HuH-7.5 (cell line): Measurements from ENCODE around the gene CAPG.
"Not testable (repeated sequence)": the region's sequence is repeated elsewhere in the genome, so short reads cannot be mapped to it uniquely, and the experiment has no call there.

Experiments used
- DNase-seq: peaks from one replicate; pipeline ENCODE4 v3.0.0; 2011; ENCODE audit warnings: low spot score

Gene CAPG

GRCh38 chr2:85396531-85397470 is 13.4 kb downstream of the CAPG start:
- no peak for DNase-seq

GRCh38 chr2:85395912-85396475 is 14.2 kb downstream of the CAPG start:
- no peak for DNase-seq

- DNase-seq = no peak
Measured at GRCh38 chr2:85394976-85395375, 15.2 kb downstream of the CAPG start.

- DNase-seq = no peak
Measured at GRCh38 chr2:85394261-85394681, 15.9 kb downstream of the CAPG start.

GRCh38 chr2:85393836-85394235 is 16.3 kb downstream of the CAPG start:
- DNase-seq = no peak

- peak; percentile 62 for DNase-seq
Measured at GRCh38 chr2:85390941-85391669, 19.1 kb downstream of the CAPG start.

- no peak for DNase-seq
Measured at GRCh38 chr2:85388878-85389538, 21.2 kb downstream of the CAPG start.

- no peak for DNase-seq
Measured at GRCh38 chr2:85387754-85388153, 22.4 kb downstream of the CAPG start.

- DNase-seq = no peak
Measured at GRCh38 chr2:85385746-85386145, 24.4 kb downstream of the CAPG start.

- no peak for DNase-seq
Measured at GRCh38 chr2:85383850-85384249, 26.3 kb downstream of the CAPG start.

GRCh38 chr2:85383151-85383550 is 27.0 kb downstream of the CAPG start:
- not testable (repeated sequence) for DNase-seq

- no peak for DNase-seq
Measured at GRCh38 chr2:85380048-85380447, 30.1 kb downstream of the CAPG start.

- DNase-seq = no peak
Measured at GRCh38 chr2:85378257-85378656, 31.9 kb downstream of the CAPG start.

- DNase-seq = no peak
Measured at GRCh38 chr2:85377083-85377482, 33.1 kb downstream of the CAPG start.

GRCh38 chr2:85376291-85377065 is 33.7 kb downstream of the CAPG start:
- no peak for DNase-seq

GRCh38 chr2:85371045-85371444 is 39.1 kb downstream of the CAPG start:
- no peak for DNase-seq

- DNase-seq = no peak
Measured at GRCh38 chr2:85369500-85369899, 40.7 kb downstream of the CAPG start.

- no peak for DNase-seq
Measured at GRCh38 chr2:85368921-85369320, 41.2 kb downstream of the CAPG start.

GRCh38 chr2:85367180-85367579 is 43.0 kb downstream of the CAPG start:
- DNase-seq = no peak

- not testable (repeated sequence) for DNase-seq
Measured at GRCh38 chr2:85362653-85363387, 47.3 kb downstream of the CAPG start.

GRCh38 chr2:85357736-85358135 is 52.4 kb downstream of the CAPG start:
- no peak for DNase-seq
